PC-3 (cell line): ENCODE results near the gene PLIN5. TPM values are rescaled to one million over a fixed set of nuclear protein-coding genes. Genes with fewer than 3 reads are reported as not detected.

ENCODE experiments used
- ATAC-seq: fragments of 200-7000 bp; cut with Tn5 transposase; 2 replicates; pipeline ENCODE4 v1.9.1; 2020; ENCODE audit warnings: mild to moderate bottlenecking, moderate library complexity
- BruUV-seq: library from RNA; stranded (reverse); fragments of 400-500 nt; replicated peaks from 2 replicates; lab custom pipeline; 2021; lab: Mats Ljungman, UMichigan
- CTCF ChIA-PET: fragments of 300-600 bp; sonication (Branson Sonifier 250); formaldehyde crosslinking; loops from one replicate; lab custom pipeline; 2022; ENCODE audit warnings: antibody characterized with exemption; lab: Charles Lee
- POLR2A ChIA-PET: fragments of 300-600 bp; sonication (Branson Sonifier 250); formaldehyde crosslinking; loops from one replicate; lab custom pipeline; 2022; ENCODE audit warnings: antibody characterized with exemption; ENCODE audit not compliant: unreplicated experiment; lab: Charles Lee
- DNase-seq: peaks from one replicate; pipeline ENCODE4 v3.0.0-alpha.2; 2015
- H2AFZ ChIP-seq: fragments of 300-600 bp; sonication (generic); 2 replicates; pipeline ENCODE4 v1.6.0; 2016; ENCODE audit warnings: antibody characterized with exemption, low read length
- H3F3A ChIP-seq: fragments of 300-600 bp; sonication (generic); one replicate; pipeline ENCODE4 v1.6.0; 2017; ENCODE audit warnings: antibody characterized with exemption, low read length, control low read depth, mild to moderate bottlenecking; ENCODE audit not compliant: unreplicated experiment
- H3K27ac ChIP-seq: fragments of 300-600 bp; sonication (generic); 2 replicates; pipeline ENCODE4 v1.5.1; 2016; ENCODE audit warnings: mild to moderate bottlenecking, low read length
- H3K27me3 ChIP-seq: fragments of 300-600 bp; sonication (generic); 2 replicates; pipeline ENCODE4 v1.6.1; 2016; ENCODE audit warnings: low read length, mixed read lengths
- H3K36me3 ChIP-seq: fragments of 300-600 bp; sonication (generic); 2 replicates; pipeline ENCODE4 v1.6.1; 2016; ENCODE audit warnings: low read depth, mixed run types, low read length, mixed read lengths
- H3K4me1 ChIP-seq: fragments of 300-600 bp; sonication (generic); 2 replicates; pipeline ENCODE4 v1.5.1; 2016; ENCODE audit warnings: low read length; ENCODE audit not compliant: insufficient read depth
- H3K4me2 ChIP-seq: fragments of 300-600 bp; sonication (generic); 2 replicates; pipeline ENCODE4 v1.6.0; 2016; ENCODE audit warnings: low read length
- H3K4me3 ChIP-seq: fragments of 300-600 bp; sonication (generic); 2 replicates; pipeline ENCODE4 v1.5.1; 2016; ENCODE audit warnings: mild to moderate bottlenecking, low read length, mixed read lengths
- H3K79me2 ChIP-seq: fragments of 300-600 bp; sonication (generic); 2 replicates; pipeline ENCODE4 v1.6.1; 2017; ENCODE audit warnings: low read length, mixed read lengths
- H3K9ac ChIP-seq: fragments of 300-600 bp; sonication (generic); 2 replicates; pipeline ENCODE4 v1.6.0; 2016; ENCODE audit warnings: mild to moderate bottlenecking, low read length
- H3K9me2 ChIP-seq: fragments of 300-600 bp; sonication (generic); replicated peaks from 2 replicates; pipeline ENCODE4 v1.6.1; 2016; ENCODE audit warnings: mixed run types, low read length, mixed read lengths
- H3K9me3 ChIP-seq: fragments of 300-600 bp; sonication (generic); 2 replicates; pipeline ENCODE4 v1.6.1; 2016; ENCODE audit warnings: low read length, mixed read lengths
- H4K20me1 ChIP-seq: fragments of 300-600 bp; sonication (generic); 2 replicates; pipeline ENCODE4 v1.6.1; 2016; ENCODE audit warnings: low read length, mixed read lengths
- EZH2 ChIP-seq: fragments of 300-600 bp; sonication (generic); IDR thresholded peaks from one replicate; pipeline ENCODE4 v1.6.1; 2017; ENCODE audit warnings: antibody characterized with exemption, mild to moderate bottlenecking, low read length; ENCODE audit not compliant: unreplicated experiment
- EZH2phosphoT487 ChIP-seq: fragments of 300-600 bp; sonication (generic); IDR thresholded peaks from 2 replicates; pipeline ENCODE4 v1.6.1; 2018; ENCODE audit warnings: mild to moderate bottlenecking, antibody characterized with exemption, low read length, borderline replicate concordance
- intact Hi-C: fragments of 100-400 bp; cut with micrococcal nuclease; formaldehyde crosslinking; loops from 2 replicates; pipeline ENCODE4 v1.9.0; 2023
- total RNA-seq: library from RNA; depleted of rRNA; stranded (reverse); fragments of >200 nt; gene quantifications from 2 replicates; pipeline ENCODE4 v1.2.3, GENCODE V29; 2014
- TF ChIP-seq, protein P1 (sequence below): fragments of 300-600 bp; sonication (generic); conservative IDR thresholded peaks from 2 replicates; pipeline ENCODE4 v1.5.1; 2017; ENCODE audit warnings: antibody characterized with exemption, low read depth, mild to moderate bottlenecking, low read length

PLIN5 gene
- total RNA-seq, 1 experiment from 2014 or later = 1.2 TPM

DNA sequence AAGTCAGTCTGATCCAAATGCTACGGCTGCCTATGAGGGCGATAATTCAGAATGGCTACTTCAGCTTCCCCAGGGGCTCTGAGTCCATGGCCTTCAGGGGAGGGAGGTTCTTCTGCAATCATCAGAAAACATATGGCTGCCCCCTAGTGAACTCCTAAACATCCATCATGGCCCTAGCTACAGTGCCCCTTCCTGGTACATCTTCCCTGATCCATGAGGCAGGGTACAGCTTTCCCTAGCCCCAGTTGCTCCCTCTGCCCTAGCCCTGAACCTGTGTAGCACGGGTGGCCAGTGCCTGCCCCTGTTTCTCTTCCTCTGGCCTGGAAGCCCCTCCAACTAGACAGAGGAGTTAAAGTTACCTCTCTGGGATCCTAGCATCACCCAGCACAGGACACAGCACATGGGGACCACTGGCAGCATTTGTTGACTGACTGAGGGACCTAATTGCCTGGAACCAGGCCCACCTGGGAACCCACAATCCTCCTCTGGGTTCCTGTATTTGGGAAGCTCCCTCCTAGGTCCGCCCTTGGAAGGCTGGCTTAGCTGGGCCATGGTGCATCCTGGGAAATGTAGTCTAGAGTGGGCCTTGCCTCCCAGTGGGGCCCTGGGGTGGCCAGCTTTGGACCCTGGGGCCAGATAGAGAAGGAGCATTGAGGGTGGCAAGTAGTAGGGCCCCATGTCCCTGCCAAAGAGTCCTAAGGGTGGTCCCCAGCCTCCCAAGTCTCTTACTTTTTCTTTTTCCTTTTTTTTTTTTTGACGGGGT is 42.2 kb upstream of the PLIN5 start:
- no TSS peak for BruUV-seq
- ChIA-PET POLR2A (no interaction called here), CTCF (interaction anchor here (1.6 kb wide), 2 partner anchors 56 to 59 kb away, joined by 4 to 6 read pairs; no protein-coding TSS in a partner anchor)
- peak; percentile 47 for DNase-seq
- TF ChIP-seq EZH2 (no peak), EZH2phosphoT487 (no peak)
- TF ChIP-seq, protein P1, sequence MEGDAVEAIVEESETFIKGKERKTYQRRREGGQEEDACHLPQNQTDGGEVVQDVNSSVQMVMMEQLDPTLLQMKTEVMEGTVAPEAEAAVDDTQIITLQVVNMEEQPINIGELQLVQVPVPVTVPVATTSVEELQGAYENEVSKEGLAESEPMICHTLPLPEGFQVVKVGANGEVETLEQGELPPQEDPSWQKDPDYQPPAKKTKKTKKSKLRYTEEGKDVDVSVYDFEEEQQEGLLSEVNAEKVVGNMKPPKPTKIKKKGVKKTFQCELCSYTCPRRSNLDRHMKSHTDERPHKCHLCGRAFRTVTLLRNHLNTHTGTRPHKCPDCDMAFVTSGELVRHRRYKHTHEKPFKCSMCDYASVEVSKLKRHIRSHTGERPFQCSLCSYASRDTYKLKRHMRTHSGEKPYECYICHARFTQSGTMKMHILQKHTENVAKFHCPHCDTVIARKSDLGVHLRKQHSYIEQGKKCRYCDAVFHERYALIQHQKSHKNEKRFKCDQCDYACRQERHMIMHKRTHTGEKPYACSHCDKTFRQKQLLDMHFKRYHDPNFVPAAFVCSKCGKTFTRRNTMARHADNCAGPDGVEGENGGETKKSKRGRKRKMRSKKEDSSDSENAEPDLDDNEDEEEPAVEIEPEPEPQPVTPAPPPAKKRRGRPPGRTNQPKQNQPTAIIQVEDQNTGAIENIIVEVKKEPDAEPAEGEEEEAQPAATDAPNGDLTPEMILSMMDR = no peak
- H2AFZ ChIP-seq = no peak overlapping the region
- no peaks in the 10 kb centered on the region for H3F3A ChIP-seq
- peaks cover 7% of the 10 kb centered on the region; the same call in 1 of the 2 replicates for H3K27me3 ChIP-seq
- H3K4me1 ChIP-seq = peaks cover 15% of the 10 kb centered on the region
- no peak overlapping the region for H3K4me3 ChIP-seq
- H3K9ac ChIP-seq = no peak overlapping the region
- no peak for ATAC-seq
- no peaks in the 10 kb centered on the region for H3K9me2 ChIP-seq
- H3K79me2 ChIP-seq = no peaks in the 10 kb centered on the region
- H3K27ac ChIP-seq = no peak overlapping the region
- intact Hi-C loops = loop anchor here (5.0 kb wide), 1 partner anchor 55 kb away; no protein-coding TSS in a partner anchor
- H3K4me2 ChIP-seq = no peak overlapping the region
- H3K9me3 ChIP-seq = no peaks in the 10 kb centered on the region
- no peaks in the 10 kb centered on the region for H3K36me3 ChIP-seq
- no peaks in the 10 kb centered on the region for H4K20me1 ChIP-seq

GRCh38 chr19:4576016-4576933 is 41.3 kb upstream of the PLIN5 start:
- Histone ChIP-seq H3K36me3 (no peaks in the 10 kb centered on the region), H2AFZ (no peak overlapping the region; the same call in 1 of the 2 replicates), H3K4me2 (peak overlapping the region; percentile 77; the same call in 1 of the 2 replicates), H3K9ac (no peak overlapping the region), H3K4me3 (no peak overlapping the region), H3K27me3 (peaks cover 7% of the 10 kb centered on the region; the same call in 1 of the 2 replicates), H3K27ac (no peak overlapping the region), H3K4me1 (peaks cover 15% of the 10 kb centered on the region), H4K20me1 (no peaks in the 10 kb centered on the region), H3F3A (no peaks in the 10 kb centered on the region), H3K79me2 (no peaks in the 10 kb centered on the region), H3K9me2 (no peaks in the 10 kb centered on the region), H3K9me3 (no peaks in the 10 kb centered on the region)
- TF ChIP-seq, protein P1 = peak; percentile 90
- TF ChIP-seq EZH2phosphoT487 = no peak
- no peak for TF ChIP-seq EZH2
- intact Hi-C loops = loop anchor here (5.0 kb wide), 1 partner anchor 56 kb away; no protein-coding TSS in a partner anchor
- ChIA-PET POLR2A (no interaction called here), CTCF (interaction anchor here (0.6 to 1.6 kb wide), 4 partner anchors 52 to 60 kb away, joined by 4 to 6 read pairs (median 4); no protein-coding TSS in a partner anchor)
- no TSS peak for BruUV-seq
- peak; percentile 24 for ATAC-seq
- peak; percentile 68 for DNase-seq
